ENCODE data around the gene TSPAN16.

Gene TSPAN16

DNA sequence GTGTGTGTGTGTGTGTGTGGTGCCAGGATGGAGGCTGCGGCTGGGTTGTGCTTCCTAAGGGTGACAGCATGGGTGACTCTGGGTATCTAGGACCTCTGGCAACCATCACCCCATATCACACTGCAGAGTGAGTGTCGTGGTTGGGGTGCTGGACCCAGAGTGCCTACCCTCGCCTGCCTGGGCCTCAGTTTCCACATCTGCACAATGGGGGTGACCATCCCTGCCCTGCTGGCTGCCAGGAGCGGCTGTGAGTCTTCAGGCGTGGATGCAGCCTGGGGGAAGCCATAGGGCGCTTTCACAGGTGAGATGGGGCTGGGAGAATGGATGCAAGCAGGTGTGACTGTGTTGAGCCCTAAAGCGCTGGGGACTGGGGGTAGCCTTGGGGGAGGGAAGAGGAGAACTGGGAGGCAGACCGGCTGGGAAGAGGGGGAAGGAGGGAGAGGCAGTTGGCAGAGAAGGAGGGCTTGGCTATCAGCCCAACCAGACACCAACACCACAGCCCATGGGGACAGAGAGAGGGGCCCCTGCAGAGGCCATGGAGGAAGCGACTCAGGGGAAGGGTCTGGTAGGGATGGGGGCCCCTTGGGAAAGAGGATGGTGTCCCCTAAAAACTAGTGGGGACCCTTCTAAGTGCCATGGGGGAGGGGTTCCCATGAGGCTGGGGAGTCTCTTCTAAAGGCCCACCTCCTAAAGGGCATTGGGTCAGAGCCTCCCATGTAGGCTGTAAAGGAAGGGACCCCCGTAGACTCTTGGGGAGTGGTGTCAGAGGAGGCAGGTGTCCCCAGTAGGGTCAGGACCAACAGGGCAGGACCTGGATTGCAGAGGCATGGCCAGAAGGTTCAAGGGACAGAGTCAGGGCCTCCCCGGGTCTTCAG lies 61.0 kb downstream of the TSPAN16 start:
- no peaks in the 10 kb centered on the region for H3K79me2 ChIP-seq (ENCODE audit: insufficient read depth, low read length)
- TF ChIP-seq, protein P1, sequence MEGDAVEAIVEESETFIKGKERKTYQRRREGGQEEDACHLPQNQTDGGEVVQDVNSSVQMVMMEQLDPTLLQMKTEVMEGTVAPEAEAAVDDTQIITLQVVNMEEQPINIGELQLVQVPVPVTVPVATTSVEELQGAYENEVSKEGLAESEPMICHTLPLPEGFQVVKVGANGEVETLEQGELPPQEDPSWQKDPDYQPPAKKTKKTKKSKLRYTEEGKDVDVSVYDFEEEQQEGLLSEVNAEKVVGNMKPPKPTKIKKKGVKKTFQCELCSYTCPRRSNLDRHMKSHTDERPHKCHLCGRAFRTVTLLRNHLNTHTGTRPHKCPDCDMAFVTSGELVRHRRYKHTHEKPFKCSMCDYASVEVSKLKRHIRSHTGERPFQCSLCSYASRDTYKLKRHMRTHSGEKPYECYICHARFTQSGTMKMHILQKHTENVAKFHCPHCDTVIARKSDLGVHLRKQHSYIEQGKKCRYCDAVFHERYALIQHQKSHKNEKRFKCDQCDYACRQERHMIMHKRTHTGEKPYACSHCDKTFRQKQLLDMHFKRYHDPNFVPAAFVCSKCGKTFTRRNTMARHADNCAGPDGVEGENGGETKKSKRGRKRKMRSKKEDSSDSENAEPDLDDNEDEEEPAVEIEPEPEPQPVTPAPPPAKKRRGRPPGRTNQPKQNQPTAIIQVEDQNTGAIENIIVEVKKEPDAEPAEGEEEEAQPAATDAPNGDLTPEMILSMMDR (conservative IDR thresholded peaks at IDR 0.05; ENCODE audit: low read length), result no peak
- no peak for TF ChIP-seq EZH2phosphoT487 (IDR thresholded peaks at IDR 0.05; ENCODE audit: borderline replicate concordance)
- H3F3A ChIP-seq (ENCODE audit: low read depth), result no peaks in the 10 kb centered on the region
- H3K9me3 ChIP-seq (ENCODE audit: insufficient read depth, low read depth, low read length), result no peaks in the 10 kb centered on the region
- no peak overlapping the region for H3K4me3 ChIP-seq (ENCODE audit: low read length, poor library complexity, severe bottlenecking)
- H4K20me1 ChIP-seq (ENCODE audit: insufficient read depth, low read length, poor library complexity, severe bottlenecking), result no peaks in the 10 kb centered on the region
- H3K9ac ChIP-seq (ENCODE audit: low read depth, low read length, poor library complexity, severe bottlenecking), result no peak overlapping the region
- H3K9me2 ChIP-seq (replicated peaks; ENCODE audit: low read depth, low read length), result no peaks in the 10 kb centered on the region
- H3K27me3 ChIP-seq (ENCODE audit: insufficient read depth, low read length, poor library complexity, severe bottlenecking), result no peaks in the 10 kb centered on the region
- no peak overlapping the region for H3K4me2 ChIP-seq (ENCODE audit: low read depth, low read length, poor library complexity, severe bottlenecking)
- no peak overlapping the region for H2AFZ ChIP-seq (ENCODE audit: low read length)
- H3K36me3 ChIP-seq (ENCODE audit: insufficient read depth, low read length), result no peaks in the 10 kb centered on the region
- H3K4me1 ChIP-seq (ENCODE audit: insufficient read depth, low read length, poor library complexity, severe bottlenecking), result no peaks in the 10 kb centered on the region

DNA sequence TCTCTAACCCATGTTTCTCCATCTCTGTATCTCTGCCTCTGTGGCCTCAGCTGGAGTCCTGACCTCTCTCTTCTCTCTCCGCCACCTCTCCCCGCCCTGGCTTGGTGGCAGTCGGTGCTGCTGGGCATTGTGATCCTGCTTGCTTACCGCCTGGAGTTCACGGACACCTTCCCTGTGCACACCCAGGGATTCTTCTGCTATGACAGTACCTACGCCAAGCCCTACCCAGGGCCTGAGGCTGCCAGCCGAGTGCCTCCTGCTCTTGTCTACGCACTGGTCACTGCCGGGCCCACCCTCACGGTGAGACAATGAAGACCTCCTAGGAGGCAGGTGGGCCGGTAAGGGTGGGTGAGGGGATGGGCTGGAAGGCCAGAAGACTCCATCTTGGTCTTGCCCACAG lies 63.5 kb downstream of the TSPAN16 start:
- H3K9ac ChIP-seq (ENCODE audit: low read depth, low read length, poor library complexity, severe bottlenecking), result no peak overlapping the region
- no peak overlapping the region for H3K4me2 ChIP-seq (ENCODE audit: low read depth, low read length, poor library complexity, severe bottlenecking)
- TF ChIP-seq, protein P1 (conservative IDR thresholded peaks at IDR 0.05; ENCODE audit: low read length), result no peak
- TF ChIP-seq EZH2phosphoT487 (IDR thresholded peaks at IDR 0.05; ENCODE audit: borderline replicate concordance), result no peak
- H3K4me3 ChIP-seq (ENCODE audit: low read length, poor library complexity, severe bottlenecking), result no peak overlapping the region
- no peaks in the 10 kb centered on the region for H3K27me3 ChIP-seq (ENCODE audit: insufficient read depth, low read length, poor library complexity, severe bottlenecking)
- H4K20me1 ChIP-seq (ENCODE audit: insufficient read depth, low read length, poor library complexity, severe bottlenecking), result no peaks in the 10 kb centered on the region
- no peaks in the 10 kb centered on the region for H3K4me1 ChIP-seq (ENCODE audit: insufficient read depth, low read length, poor library complexity, severe bottlenecking)
- no peaks in the 10 kb centered on the region for H3F3A ChIP-seq (ENCODE audit: low read depth)
- H3K79me2 ChIP-seq (ENCODE audit: insufficient read depth, low read length), result no peaks in the 10 kb centered on the region
- no peaks in the 10 kb centered on the region for H3K36me3 ChIP-seq (ENCODE audit: insufficient read depth, low read length)
- no peaks in the 10 kb centered on the region for H3K9me2 ChIP-seq (replicated peaks; ENCODE audit: low read depth, low read length)
- H3K9me3 ChIP-seq (ENCODE audit: insufficient read depth, low read depth, low read length), result no peaks in the 10 kb centered on the region
- H2AFZ ChIP-seq (ENCODE audit: low read length), result no peak overlapping the region

DNA sequence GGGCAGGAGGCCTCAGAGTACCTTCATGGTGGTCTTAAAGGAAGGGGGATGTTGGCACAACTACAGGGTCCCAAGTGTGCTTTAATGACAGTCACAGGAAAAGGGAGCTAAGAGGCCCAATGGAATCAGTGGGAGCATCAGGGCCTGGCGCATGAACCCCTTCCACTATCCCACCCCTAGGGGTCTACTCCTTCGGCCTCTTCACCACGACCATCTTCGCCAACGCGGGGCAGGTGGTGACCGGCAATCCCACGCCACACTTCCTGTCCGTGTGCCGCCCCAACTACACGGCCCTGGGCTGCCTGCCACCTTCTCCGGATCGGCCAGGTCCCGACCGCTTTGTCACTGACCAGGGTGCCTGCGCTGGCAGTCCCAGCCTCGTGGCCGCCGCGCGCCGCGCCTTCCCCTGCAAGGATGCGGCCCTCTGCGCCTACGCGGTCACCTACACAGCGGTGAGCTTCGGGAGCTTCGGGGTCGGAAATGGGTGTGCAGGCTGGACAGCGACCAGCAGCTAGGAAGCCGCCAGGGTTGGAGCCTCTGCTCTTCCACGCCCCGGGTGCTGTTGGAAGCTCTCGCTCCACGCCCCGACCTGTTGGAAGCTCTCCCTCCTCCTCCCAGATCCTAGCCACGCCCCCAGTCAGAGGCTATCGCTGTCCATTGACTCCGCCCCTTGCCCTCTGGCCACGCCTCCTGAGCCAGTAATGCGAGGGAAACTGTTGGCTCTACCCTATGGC lies 65.2 kb downstream of the TSPAN16 start:
- no peak overlapping the region for H3K4me3 ChIP-seq (ENCODE audit: low read length, poor library complexity, severe bottlenecking)
- no peaks in the 10 kb centered on the region for H3K9me2 ChIP-seq (replicated peaks; ENCODE audit: low read depth, low read length)

More for the DNA sequence above, 65.2 kb downstream of the TSPAN16 start:
- Histone ChIP-seq H3F3A (ENCODE audit: low read depth) (no peaks in the 10 kb centered on the region), H3K79me2 (ENCODE audit: insufficient read depth, low read length) (no peaks in the 10 kb centered on the region), H3K4me2 (ENCODE audit: low read depth, low read length, poor library complexity, severe bottlenecking) (no peak overlapping the region), H3K27me3 (ENCODE audit: insufficient read depth, low read length, poor library complexity, severe bottlenecking) (no peaks in the 10 kb centered on the region), H4K20me1 (ENCODE audit: insufficient read depth, low read length, poor library complexity, severe bottlenecking) (no peaks in the 10 kb centered on the region), H3K36me3 (ENCODE audit: insufficient read depth, low read length) (no peaks in the 10 kb centered on the region), H3K9me3 (ENCODE audit: insufficient read depth, low read depth, low read length) (no peaks in the 10 kb centered on the region), H3K9ac (ENCODE audit: low read depth, low read length, poor library complexity, severe bottlenecking) (no peak overlapping the region), H2AFZ (ENCODE audit: low read length) (no peak overlapping the region), H3K4me1 (ENCODE audit: insufficient read depth, low read length, poor library complexity, severe bottlenecking) (no peaks in the 10 kb centered on the region)
- TF ChIP-seq, protein P1 (conservative IDR thresholded peaks at IDR 0.05; ENCODE audit: low read length), result no peak
- TF ChIP-seq EZH2phosphoT487 (IDR thresholded peaks at IDR 0.05; ENCODE audit: borderline replicate concordance), result no peak

Data from Loucy (cell line).